K562 (cell line): ENCODE measurements around the gene HEPHL1. TPM values are rescaled to one million over a fixed set of nuclear protein-coding genes. Genes with fewer than 3 reads are reported as not detected.

ENCODE experiments used
- ARHGAP35 ChIP-seq: fragments of 450-650 bp; IDR thresholded peaks from 2 replicates; pipeline ENCODE4 v1.6.1; 2018; ENCODE audit not compliant: partially characterized antibody
- ATF3 ChIP-seq, 2 experiments: fragments of 450-650 bp in 1 of 2; sonication (generic) in 1 of 2; formaldehyde crosslinking in 1 of 2; IDR thresholded peaks in 1 of 2; conservative IDR thresholded peaks in 1 of 2; 2 replicates each; pipeline versions ENCODE4 v1.6.1 to v1.8.1; 2016 to 2023; ENCODE audit warnings: mild to moderate bottlenecking in 2 of 2, moderate library complexity in 2 of 2, inconsistent platforms in 1 of 2, missing genetic modification reagents in 1 of 2
- C11orf30 ChIP-seq: fragments of 450-650 bp; IDR thresholded peaks from 2 replicates; pipeline ENCODE4 v1.6.1; 2016; ENCODE audit warnings: low read depth, mild to moderate bottlenecking
- ELK3 ChIP-seq: fragments of 450-650 bp; formaldehyde crosslinking; IDR thresholded peaks from 2 replicates; pipeline ENCODE4 v1.4.0; 2020; ENCODE audit warnings: mild to moderate bottlenecking
- FIP1L1 ChIP-seq: fragments of 200-400 bp; formaldehyde crosslinking; IDR thresholded peaks from 2 replicates; pipeline ENCODE4 v1.6.1; 2018; ENCODE audit warnings: mild to moderate bottlenecking, low read depth, low read length; ENCODE audit not compliant: poor library complexity, severe bottlenecking
- FOXK2 ChIP-seq, 2 experiments: fragments of 450-650 bp; IDR thresholded peaks in 1 of 2; conservative IDR thresholded peaks in 1 of 2; 2 replicates each; pipeline ENCODE4 v1.6.1; 2016; ENCODE audit warnings: low read depth in 2 of 2, mild to moderate bottlenecking in 1 of 2
- GATAD2B ChIP-seq: fragments of 450-650 bp; IDR thresholded peaks from 2 replicates; pipeline ENCODE4 v1.6.1; 2017; ENCODE audit warnings: mild to moderate bottlenecking, borderline replicate concordance
- HLTF ChIP-seq: fragments of 450-650 bp; IDR thresholded peaks from 2 replicates; pipeline ENCODE4 v1.6.1; 2016
- HNRNPH1 ChIP-seq: fragments of 200-400 bp; formaldehyde crosslinking; optimal IDR thresholded peaks from 2 replicates; pipeline ENCODE3; 2017; ENCODE audit warnings: low read depth, mild to moderate bottlenecking, low read length, moderate library complexity
- KDM5B ChIP-seq: fragments of 200-600 bp; sonication (generic); IDR thresholded peaks from 2 replicates; pipeline ENCODE4 v1.6.1; 2012; ENCODE audit warnings: low read depth, mild to moderate bottlenecking, moderate library complexity, low read length, control low read depth, inconsistent platforms; ENCODE audit not compliant: insufficient replicate concordance
- MXD1 ChIP-seq: fragments of 250-450 bp; sonication (Bioruptor Pico); IDR thresholded peaks from 2 replicates; pipeline ENCODE4 v1.8.0; 2021; ENCODE audit warnings: borderline replicate concordance, mild to moderate bottlenecking, moderate library complexity; ENCODE audit not compliant: poor library complexity, severe bottlenecking
- RBM14 ChIP-seq: fragments of 200-400 bp; formaldehyde crosslinking; IDR thresholded peaks from 2 replicates; pipeline ENCODE4 v1.6.1; 2018; ENCODE audit warnings: low read depth, mild to moderate bottlenecking, low read length, moderate library complexity, borderline replicate concordance; ENCODE audit not compliant: insufficient read depth
- RBM17 ChIP-seq: fragments of 200-400 bp; formaldehyde crosslinking; IDR thresholded peaks from 2 replicates; pipeline ENCODE4 v1.6.1; 2017; ENCODE audit warnings: low read depth, mild to moderate bottlenecking, low read length, borderline replicate concordance
- SIN3A ChIP-seq, 2 experiments: fragments of 150-350 bp in 1 of 2; IDR thresholded peaks; 2 replicates each; pipeline ENCODE4 v1.6.1; 2011 to 2016; ENCODE audit warnings: borderline replicate concordance in 2 of 2, low read depth in 2 of 2, low read length in 2 of 2, mild to moderate bottlenecking in 2 of 2, moderate library complexity in 2 of 2; ENCODE audit not compliant: control insufficient read depth in 1 of 2
- SMARCE1 ChIP-seq: fragments of 450-650 bp; IDR thresholded peaks from 2 replicates; pipeline ENCODE4 v1.7.1; 2016; ENCODE audit warnings: mild to moderate bottlenecking
- ZBTB43 ChIP-seq: sonication (generic); formaldehyde crosslinking; IDR thresholded peaks from 2 replicates; pipeline ENCODE4 v1.8.0; 2023; ENCODE audit warnings: mild to moderate bottlenecking, missing genetic modification reagents
- ZNF354B ChIP-seq: fragments of 250-450 bp; sonication (Bioruptor Pico); IDR thresholded peaks from 2 replicates; pipeline ENCODE4 v1.4.0; 2020
- ZNF436 ChIP-seq: fragments of 250-450, 450-650 bp; sonication (Bioruptor Pico); formaldehyde crosslinking; IDR thresholded peaks from 2 replicates; pipeline ENCODE4 v1.7.0; 2020; ENCODE audit warnings: mild to moderate bottlenecking
- ZNF561 ChIP-seq: fragments of 450-650 bp; formaldehyde crosslinking; conservative IDR thresholded peaks from 2 replicates; pipeline ENCODE4 v1.4.0; 2020; ENCODE audit warnings: mild to moderate bottlenecking, moderate library complexity
- ZNF586 ChIP-seq: fragments of 450-650 bp; formaldehyde crosslinking; conservative IDR thresholded peaks from 2 replicates; pipeline ENCODE4 v1.4.0; 2020; ENCODE audit warnings: mild to moderate bottlenecking, moderate library complexity
- polyA plus RNA-seq, 8 experiments: library from polyadenylated mRNA; depleted of rRNA in 4 of 8; stranded (reverse) in 5 of 8; unstranded in 3 of 8; fragments of >200 nt; fragmentation: Nextera tagmentation in 2 of 8; fragmentation: Illumina TruSeq in 1 of 8; extraction: Ambion mirVana in 2 of 8; extraction: Trizol in 1 of 8; gene quantifications; 2 replicates each; pipeline versions ENCODE4 v1.2.1 to v1.2.3, GENCODE V29; 2011 to 2014; ENCODE audit warnings: inconsistent platforms in 1 of 8, missing spikeins in 1 of 8
- total RNA-seq, 7 experiments: library from RNA; depleted of rRNA in 6 of 7; stranded (reverse); fragments of >200 nt in 6 of 7; fragmentation: Illumina TruSeq in 2 of 7; extraction: Trizol in 2 of 7; gene quantifications; 2 replicates each; pipeline versions ENCODE4 v1.2.1 to v1.2.3, GENCODE V29; 2011 to 2021; ENCODE audit warnings: low replicate concordance in 1 of 7
- TF ChIP-seq, protein P1 (sequence below): fragments of 250-450 bp; sonication (Bioruptor Pico); IDR thresholded peaks from 2 replicates; pipeline ENCODE4 v1.8.0; 2021; ENCODE audit warnings: moderate library complexity, mild to moderate bottlenecking, inconsistent platforms

HEPHL1 gene
- total and polyA plus RNA-seq, 9 of the 15 experiments (the other 6 are each of a cell fraction or from before 2014, with no cell fraction given): 0.01 TPM; not detected in 8

GRCh38 chr11:94151903-94152677, 130.9 kb downstream of the HEPHL1 start (continued):
- TF ChIP-seq ATF3 (IDR thresholded peaks at IDR 0.05) (peak; percentile 97), ATF3 (CRISPR knock-in tag; conservative IDR thresholded peaks at IDR 0.05) (peak; percentile 92), GATAD2B (no peak), SIN3A (IDR thresholded peaks at IDR 0.05; ENCODE audit: borderline replicate concordance in 2 of 2, control insufficient read depth in 1 of 2, low read depth in 2 of 2, low read length in 2 of 2) (no peak), HNRNPH1 (no peak), RBM14 (no peak), ZBTB43 (CRISPR knock-in tag) (no peak), ZNF586 (CRISPR knock-in tag) (no peak), ZNF436 (no peak), SMARCE1 (peak; percentile 87), ELK3 (CRISPR knock-in tag) (no peak), ZNF561 (CRISPR knock-in tag) (no peak), ZNF354B (CRISPR knock-in tag) (no peak), FOXK2 (conservative IDR thresholded peaks at IDR 0.05 in 1 of 2, IDR thresholded peaks at IDR 0.05 in 1 of 2; ENCODE audit: low read depth in 2 of 2) (no peak), FIP1L1 (no peak), ARHGAP35 (no peak), KDM5B (no peak), MXD1 (CRISPR knock-in tag) (no peak), C11orf30 (no peak), HLTF (no peak), RBM17 (no peak)
- TF ChIP-seq, protein P1, sequence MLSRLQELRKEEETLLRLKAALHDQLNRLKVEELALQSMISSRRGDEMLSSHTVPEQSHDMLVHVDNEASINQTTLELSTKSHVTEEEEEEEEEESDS (CRISPR knock-in tag): no peak
